HepG2 (cell line): ENCODE results near the gene CAMK2N2. TPM values are rescaled to one million over a fixed set of nuclear protein-coding genes. Genes with fewer than 3 reads are reported as not detected.

Source experiments
- ATAC-seq: fragments of 200-7000 bp; cut with Tn5 transposase; 3 replicates; pipeline ENCODE4 v1.9.1; 2020; ENCODE audit warnings: mild to moderate bottlenecking, moderate library complexity
- BruUV-seq: library from RNA; stranded (reverse); fragments of 400-500 nt; replicated peaks from 2 replicates; lab custom pipeline; 2021; lab: Mats Ljungman, UMichigan
- CTCF ChIA-PET: fragments of 300-600 bp; formaldehyde crosslinking; extraction: SDS; loops from one replicate; lab custom pipeline; 2021; ENCODE audit warnings: low total read pairs, inconsistent platforms, low intra/inter-chr PET ratio; lab: Yijun Ruan, JAX
- POLR2A ChIA-PET: fragments of 350-600 bp; sonication (Branson Sonifier 250); formaldehyde crosslinking; loops from one replicate; lab custom pipeline; 2020; ENCODE audit warnings: antibody characterized with exemption, inconsistent platforms; lab: Yijun Ruan, JAX
- DNase-seq: peaks from one replicate; pipeline ENCODE4 v3.0.0-alpha.2; 2015; ENCODE audit warnings: low spot score
- FAIRE-seq: peaks from 3 replicates; lab custom pipeline; 2011; peaks lifted over from hg19 to GRCh38; lab: Jason Lieb, UNC
- H2AFZ ChIP-seq: one replicate; pipeline ENCODE4 v1.6.1; 2011; ENCODE audit warnings: low read length, inconsistent platforms
- H3K27ac ChIP-seq: fragments of 300-600 bp; 3 replicates; pipeline ENCODE4 v1.8.0; 2011; ENCODE audit warnings: mixed run types, mild to moderate bottlenecking, mixed read lengths, low read length, inconsistent platforms; ENCODE audit not compliant: insufficient read depth; ENCODE audit errors: extremely low read length
- H3K27me3 ChIP-seq, 2 experiments: fragments of 200-600 bp in 1 of 2; 2 replicates in 1 of 2; 3 replicates in 1 of 2; pipeline versions ENCODE4 v1.6.0 to v1.8.0; 2011; ENCODE audit warnings: low read length in 2 of 2, mild to moderate bottlenecking in 2 of 2, moderate library complexity in 2 of 2, inconsistent platforms in 1 of 2; ENCODE audit not compliant: insufficient read depth in 2 of 2, control insufficient read depth in 1 of 2
- H3K36me3 ChIP-seq, 2 experiments: fragments of 200-600 bp in 1 of 2; replicated peaks in 1 of 2; 2 replicates in 1 of 2; 3 replicates in 1 of 2; pipeline versions ENCODE4 v1.5.1 to v1.8.0; 2011; ENCODE audit warnings: low read length in 2 of 2, inconsistent platforms in 1 of 2; ENCODE audit not compliant: insufficient read depth in 2 of 2, control insufficient read depth in 1 of 2
- H3K4me1 ChIP-seq: 2 replicates; pipeline ENCODE4 v1.5.1; 2012; ENCODE audit warnings: low read length, inconsistent platforms; ENCODE audit not compliant: insufficient read depth
- H3K4me2 ChIP-seq: 2 replicates; pipeline ENCODE4 v1.6.0; 2011; ENCODE audit warnings: low read depth, low read length, inconsistent platforms
- H3K4me3 ChIP-seq, 3 experiments: fragments of 200-600 bp in 1 of 3; sonication (generic), shearing (Covaris generic) in 1 of 3; replicated peaks in 1 of 3; 2 replicates each; pipeline ENCODE4 v1.5.1; 2011 to 2016; ENCODE audit warnings: low read length in 3 of 3, inconsistent platforms in 2 of 3, low read depth in 2 of 3, mild to moderate bottlenecking in 2 of 3, control low read depth in 1 of 3, mixed read lengths in 1 of 3; ENCODE audit not compliant: insufficient read depth in 1 of 3
- H3K79me2 ChIP-seq: one replicate; pipeline ENCODE4 v1.6.1; 2011; ENCODE audit warnings: low read length, inconsistent platforms; ENCODE audit not compliant: insufficient read depth
- H3K9ac ChIP-seq: 2 replicates; pipeline ENCODE4 v1.6.0; 2011; ENCODE audit warnings: mild to moderate bottlenecking, low read depth, low read length, inconsistent platforms; ENCODE audit not compliant: insufficient read depth
- H3K9me3 ChIP-seq: 2 replicates; pipeline ENCODE4 v1.5.1; 2012; ENCODE audit warnings: mild to moderate bottlenecking, low read length
- H4K20me1 ChIP-seq: 2 replicates; pipeline ENCODE4 v1.6.0; 2011; ENCODE audit warnings: inconsistent platforms, mild to moderate bottlenecking, low read length, moderate library complexity; ENCODE audit not compliant: insufficient read depth
- DPF2 ChIP-seq: sonication (generic); formaldehyde crosslinking; IDR thresholded peaks from 2 replicates; pipeline ENCODE4 v1.4.0; 2020; ENCODE audit warnings: mild to moderate bottlenecking, low read depth, missing genetic modification reagents, borderline replicate concordance
- NCOA1 ChIP-seq: sonication (generic); formaldehyde crosslinking; IDR thresholded peaks from 2 replicates; pipeline ENCODE4 v1.9.0; 2021; ENCODE audit warnings: missing genetic modification reagents
- NFYC ChIP-seq: IDR thresholded peaks from 2 replicates; pipeline ENCODE4 v1.6.1; 2016; ENCODE audit warnings: missing genetic modification reagents, missing compliant biosample characterization
- SCMH1 ChIP-seq: sonication (generic); formaldehyde crosslinking; IDR thresholded peaks from 2 replicates; pipeline ENCODE4 v1.9.0; 2021; ENCODE audit warnings: missing genetic modification reagents, mild to moderate bottlenecking, borderline replicate concordance
- SNRNP70 ChIP-seq: fragments of 200-400 bp; formaldehyde crosslinking; IDR thresholded peaks from 2 replicates; pipeline ENCODE4 v1.6.1; 2017; ENCODE audit warnings: mild to moderate bottlenecking, low read depth, low read length, moderate library complexity
- TOPORS ChIP-seq: sonication (generic); formaldehyde crosslinking; IDR thresholded peaks from 2 replicates; pipeline ENCODE4 v1.8.0; 2023; ENCODE audit warnings: mild to moderate bottlenecking, missing genetic modification reagents
- ZNF543 ChIP-seq: sonication (generic); formaldehyde crosslinking; IDR thresholded peaks from 2 replicates; pipeline ENCODE4 v1.4.0; 2020; ENCODE audit warnings: mild to moderate bottlenecking, missing genetic modification reagents
- ZSCAN31 ChIP-seq: sonication (generic); formaldehyde crosslinking; IDR thresholded peaks from 2 replicates; pipeline ENCODE4 v1.5.0; 2020; ENCODE audit warnings: low read depth, mild to moderate bottlenecking, missing genetic modification reagents
- WGBS: methylation state at CpG from one replicate; pipeline ENCODE4 v1.1.6; 2017; ENCODE audit warnings: low lambda C conversion rate; 5-methylcytosine and 5-hydroxymethylcytosine counted together
- in situ Hi-C: cut with HindIII; loops from 2 replicates; pipeline ENCODE4 v1.10.0; 2017; ENCODE audit warnings: low pct_unique_long_range_greater_than_20kb; ENCODE audit not compliant: extremely low pct_ligation_motif_present
- intact Hi-C: fragments of 100-400 bp; cut with micrococcal nuclease; formaldehyde crosslinking; loops from one replicate; pipeline ENCODE4 v1.10.0; 2022; ENCODE audit not compliant: unreplicated experiment
- polyA plus RNA-seq, 8 experiments: library from polyadenylated mRNA; depleted of rRNA in 3 of 8; stranded (reverse) in 7 of 8; unstranded in 1 of 8; fragments of >200 nt; fragmentation: Illumina TruSeq in 4 of 8; extraction: Trizol in 4 of 8; gene quantifications; 2 replicates each; pipeline versions ENCODE4 v1.2.1 to v1.2.3, GENCODE V29; 2011 to 2016; ENCODE audit warnings: low read depth in 4 of 8, missing spikeins in 1 of 8, mixed read lengths in 1 of 8; ENCODE audit not compliant: insufficient read depth in 1 of 8
- total RNA-seq, 5 experiments: library from RNA; depleted of rRNA; stranded (reverse); fragments of >200 nt; fragmentation: Illumina TruSeq; extraction: Trizol; gene quantifications; 2 replicates each; pipeline ENCODE4 v1.2.3, GENCODE V29; 2016; ENCODE audit warnings: low read depth in 1 of 5
- TF ChIP-seq, protein P1 (sequence below): sonication (generic); formaldehyde crosslinking; IDR thresholded peaks from 2 replicates; pipeline ENCODE4 v1.4.0; 2020; ENCODE audit warnings: missing genetic modification reagents, borderline replicate concordance
- TF ChIP-seq, protein P2 (sequence below): IDR thresholded peaks from 2 replicates; pipeline ENCODE4 v1.6.1; 2016; ENCODE audit warnings: missing compliant biosample characterization, missing genetic modification reagents, borderline replicate concordance

CAMK2N2 gene
- total and polyA plus RNA-seq, 2 of the 13 experiments (the other 11 are each of a cell fraction or from before 2014, with no cell fraction given), result 0.12 to 0.27 TPM

DNA sequence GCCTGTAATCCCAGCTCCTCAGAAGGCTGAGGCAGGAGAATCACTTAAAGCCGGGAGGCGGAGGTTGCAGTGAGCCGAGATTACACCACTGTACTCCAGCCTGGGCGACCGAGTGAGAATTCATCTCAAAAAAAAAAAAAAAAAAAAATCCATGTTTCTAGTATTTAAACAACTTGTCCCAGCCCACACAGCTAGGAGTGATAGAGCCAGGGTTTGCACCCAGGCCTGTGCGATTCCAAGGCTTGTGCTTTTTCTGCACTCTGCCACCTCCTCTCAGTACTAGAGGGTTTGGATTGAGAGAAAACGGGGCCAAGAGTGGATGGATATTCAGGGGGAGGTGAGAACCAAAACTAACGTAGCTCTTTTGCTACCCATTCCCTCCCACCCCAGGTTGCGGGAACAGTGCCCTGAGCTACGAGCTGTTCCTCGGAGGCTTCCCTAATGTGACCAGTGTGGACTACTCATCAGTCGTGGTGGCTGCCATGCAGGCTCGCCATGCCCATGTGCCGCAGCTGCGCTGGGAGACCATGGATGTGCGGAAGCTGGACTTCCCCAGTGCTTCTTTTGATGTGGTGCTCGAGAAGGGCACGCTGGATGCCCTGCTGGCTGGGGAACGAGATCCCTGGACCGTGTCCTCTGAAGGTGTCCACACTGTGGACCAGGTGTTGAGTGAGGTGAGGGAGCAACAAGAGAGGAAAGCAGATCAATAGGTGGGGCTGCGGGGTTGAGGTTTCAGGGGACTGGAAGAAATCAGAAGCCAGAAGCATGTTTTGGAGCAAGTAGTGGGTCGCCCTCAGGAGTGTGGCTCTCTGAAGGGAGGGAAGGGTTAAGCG, 4.1 kb downstream of the CAMK2N2 start:
- intact Hi-C loops (no loop called here), in situ Hi-C loops (no loop called here)
- no TSS peak for BruUV-seq
- no peak for TF ChIP-seq NCOA1 (CRISPR knock-in tag)
- no peak for TF ChIP-seq ZNF543 (CRISPR knock-in tag)
- TF ChIP-seq TOPORS, result no peak
- FAIRE-seq (no peak), DNase-seq (no peak), ATAC-seq (no peak)
- CTCF ChIA-PET, result no interaction called here
- 94% methylated on average over 22 of the region's 23 CpGs for WGBS
- Histone ChIP-seq H2AFZ (no peak overlapping the region), H3K4me2 (no peak overlapping the region), H4K20me1 (peaks cover 12% of the 10 kb centered on the region; the same call in 1 of the 2 replicates), H3K4me1 (peaks cover 17% of the 10 kb centered on the region), H3K27ac (no peak overlapping the region), H3K27me3 (peaks cover 3 to 17% of the 10 kb centered on the region in 2 experiments), H3K4me3 (no peak overlapping the region), H3K9me3 (no peaks in the 10 kb centered on the region), H3K9ac (no peak overlapping the region), H3K79me2 (peaks cover 1% of the 10 kb centered on the region), H3K36me3 (0 out of 5 replicates have a peak, but pooled peaks cover 0 to 1% of the 10 kb centered on the region in 2 experiments)
- POLR2A ChIA-PET, result no interaction called here

DNA sequence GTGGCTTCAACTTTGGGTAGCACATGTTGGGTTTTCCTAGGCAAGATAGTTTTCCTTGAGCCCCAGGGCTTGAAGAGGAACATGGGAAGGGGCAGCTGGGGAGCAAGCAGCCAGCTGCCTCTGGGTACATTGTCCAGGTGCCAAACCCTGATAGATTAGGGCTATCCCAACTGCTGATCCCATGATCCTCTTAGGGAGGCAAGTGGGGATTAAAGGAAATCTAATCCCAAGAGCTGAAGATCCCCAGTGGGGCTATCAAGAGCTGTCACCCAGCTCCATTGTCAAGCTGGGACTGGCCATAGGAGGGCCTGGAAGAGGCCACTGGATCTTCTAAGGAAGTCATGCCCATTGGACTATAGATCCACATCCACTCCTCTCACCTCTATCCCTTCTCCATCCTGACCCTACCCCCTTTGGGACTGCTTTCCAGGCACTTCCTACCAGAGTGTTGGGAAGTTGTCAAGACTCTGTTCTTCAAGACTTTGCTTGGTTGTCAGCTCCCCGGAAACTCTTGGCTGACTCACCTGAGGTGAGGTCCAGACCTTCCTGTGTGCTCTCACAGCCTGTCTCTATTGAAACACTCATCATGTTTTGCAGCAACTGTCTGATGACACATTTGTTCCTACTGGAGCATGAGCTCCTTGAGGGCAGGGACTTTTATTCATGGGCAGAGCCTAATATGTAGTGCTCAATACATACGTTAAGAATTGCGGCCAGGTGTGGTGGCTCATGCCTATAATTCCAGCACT, 5.9 kb downstream of the CAMK2N2 start:
- Histone ChIP-seq H3K27me3 (peaks cover 1 to 4% of the 10 kb centered on the region in 2 experiments; a peak in 3 of 5 replicates), H4K20me1 (peaks cover 11% of the 10 kb centered on the region; the same call in 1 of the 2 replicates), H2AFZ (no peak overlapping the region), H3K9ac (no peak overlapping the region), H3K4me3 (no peak overlapping the region), H3K9me3 (no peaks in the 10 kb centered on the region), H3K4me1 (peaks cover 12% of the 10 kb centered on the region), H3K79me2 (peaks cover 1% of the 10 kb centered on the region), H3K36me3 (0 out of 5 replicates have a peak, but pooled peaks cover 0 to 1% of the 10 kb centered on the region in 2 experiments), H3K4me2 (no peak overlapping the region), H3K27ac (no peak overlapping the region)
- no TSS peak for BruUV-seq
- in situ Hi-C loops (no loop called here), intact Hi-C loops (no loop called here)
- WGBS, result 100% methylated on average over 3 of the region's 3 CpGs
- ChIA-PET CTCF (no interaction called here), POLR2A (no interaction called here)
- DNase-seq, result no peak
- ATAC-seq, result no peak
- no peak for FAIRE-seq
- no peak for TF ChIP-seq SNRNP70
- TF ChIP-seq SCMH1 (CRISPR knock-in tag), result no peak
- no peak for TF ChIP-seq DPF2 (CRISPR knock-in tag)
- TF ChIP-seq ZSCAN31 (CRISPR knock-in tag), result no peak
- TF ChIP-seq, protein P1, sequence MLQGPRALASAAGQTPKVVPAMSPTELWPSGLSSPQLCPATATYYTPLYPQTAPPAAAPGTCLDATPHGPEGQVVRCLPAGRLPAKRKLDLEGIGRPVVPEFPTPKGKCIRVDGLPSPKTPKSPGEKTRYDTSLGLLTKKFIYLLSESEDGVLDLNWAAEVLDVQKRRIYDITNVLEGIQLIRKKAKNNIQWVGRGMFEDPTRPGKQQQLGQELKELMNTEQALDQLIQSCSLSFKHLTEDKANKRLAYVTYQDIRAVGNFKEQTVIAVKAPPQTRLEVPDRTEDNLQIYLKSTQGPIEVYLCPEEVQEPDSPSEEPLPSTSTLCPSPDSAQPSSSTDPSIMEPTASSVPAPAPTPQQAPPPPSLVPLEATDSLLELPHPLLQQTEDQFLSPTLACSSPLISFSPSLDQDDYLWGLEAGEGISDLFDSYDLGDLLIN, result no peak
- TF ChIP-seq, protein P2, sequence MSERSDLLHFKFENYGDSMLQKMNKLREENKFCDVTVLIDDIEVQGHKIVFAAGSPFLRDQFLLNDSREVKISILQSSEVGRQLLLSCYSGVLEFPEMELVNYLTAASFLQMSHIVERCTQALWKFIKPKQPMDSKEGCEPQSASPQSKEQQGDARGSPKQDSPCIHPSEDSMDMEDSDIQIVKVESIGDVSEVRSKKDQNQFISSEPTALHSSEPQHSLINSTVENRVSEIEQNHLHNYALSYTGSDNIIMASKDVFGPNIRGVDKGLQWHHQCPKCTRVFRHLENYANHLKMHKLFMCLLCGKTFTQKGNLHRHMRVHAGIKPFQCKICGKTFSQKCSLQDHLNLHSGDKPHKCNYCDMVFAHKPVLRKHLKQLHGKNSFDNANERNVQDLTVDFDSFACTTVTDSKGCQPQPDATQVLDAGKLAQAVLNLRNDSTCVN (CRISPR knock-in tag), result no peak
- TF ChIP-seq NFYC (CRISPR knock-in tag), result no peak
